Endodermal cell (in vitro differentiated cells): ENCODE results near the gene BACH1. TPM values are rescaled to one million over a fixed set of nuclear protein-coding genes. Genes with fewer than 3 reads are reported as not detected.

Experiments used
- DNase-seq: peaks from one replicate; pipeline ENCODE4 v3.0.0-alpha.2; 2017
- H3K27ac ChIP-seq: 2 replicates; pipeline ENCODE4 v1.5.1; 2013; ENCODE audit warnings: mild to moderate bottlenecking, low read depth, low read length, moderate library complexity
- H3K27me3 ChIP-seq: 2 replicates; pipeline ENCODE4 v1.6.1; 2013; ENCODE audit warnings: mild to moderate bottlenecking, low read length, moderate library complexity; ENCODE audit not compliant: insufficient read depth, control insufficient read depth, poor library complexity, severe bottlenecking
- H3K36me3 ChIP-seq: 2 replicates; pipeline ENCODE4 v1.7.0; 2013; ENCODE audit warnings: mild to moderate bottlenecking, low read length, moderate library complexity; ENCODE audit not compliant: control insufficient read depth, insufficient read depth
- H3K4me1 ChIP-seq: one replicate; pipeline ENCODE4 v1.7.0; 2013; ENCODE audit warnings: low read length; ENCODE audit not compliant: control insufficient read depth, insufficient read depth
- H3K4me3 ChIP-seq: 2 replicates; pipeline ENCODE4 v1.5.1; 2013; ENCODE audit warnings: mild to moderate bottlenecking, low read length, moderate library complexity
- H3K9ac ChIP-seq: 2 replicates; pipeline ENCODE4 v1.6.1; 2013; ENCODE audit warnings: mild to moderate bottlenecking, low read length, moderate library complexity; ENCODE audit not compliant: poor library complexity, severe bottlenecking; ENCODE audit errors: extremely low read depth
- H3K9me3 ChIP-seq: 2 replicates; pipeline ENCODE4 v1.6.1; 2013; ENCODE audit warnings: mild to moderate bottlenecking, low read length, moderate library complexity; ENCODE audit not compliant: control insufficient read depth
- H3K27ac Mint-ChIP-seq: 2 replicates; pipeline ENCODE4 v1.8.0; 2020; ENCODE audit warnings: mixed read lengths
- H3K27me3 Mint-ChIP-seq: 2 replicates; pipeline ENCODE4 v1.8.0; 2021; ENCODE audit warnings: mild to moderate bottlenecking, mixed read lengths; ENCODE audit not compliant: insufficient read depth
- H3K36me3 Mint-ChIP-seq: 2 replicates; pipeline ENCODE4 v1.8.0; 2020; ENCODE audit warnings: low read depth, mixed read lengths
- H3K4me1 Mint-ChIP-seq: 2 replicates; pipeline ENCODE4 v1.8.0; 2020; ENCODE audit warnings: mixed read lengths
- H3K4me3 Mint-ChIP-seq: 2 replicates; pipeline ENCODE4 v1.8.0; 2020; ENCODE audit warnings: mild to moderate bottlenecking, moderate library complexity, mixed read lengths
- H3K9me3 Mint-ChIP-seq: 2 replicates; pipeline ENCODE4 v1.8.0; 2020; ENCODE audit warnings: mild to moderate bottlenecking, mixed read lengths
- CTCF ChIP-seq: fragments of 200-600 bp; sonication (generic); conservative IDR thresholded peaks from 2 replicates; pipeline ENCODE4 v1.5.0; 2021; ENCODE audit warnings: antibody characterized with exemption, mild to moderate bottlenecking
- WGBS, 2 experiments: methylation state at CpG; one replicate each; pipeline versions ENCODE4 v1.1.5 to v1.1.7; 2013; ENCODE audit warnings: missing lambda C conversion rate in 2 of 2, mixed read lengths in 1 of 2; ENCODE audit not compliant: insufficient coverage in 1 of 2, insufficient read length in 1 of 2; 5-methylcytosine and 5-hydroxymethylcytosine counted together
- total RNA-seq, 2 donors: library from RNA; stranded (reverse); fragmentation: NEBNext Ultra II Directional in 1 of 2; extraction: Animal tissue kit (Norgen Biotek cat#: 25700) in 1 of 2; gene quantifications; 2 replicates in 1 of 2; 3 replicates in 1 of 2; pipeline ENCODE4 v1.2.1, GENCODE V29; 2021

The BACH1 gene
- total RNA-seq, 2 donors from 2014 or later, result 61.3 to 64.9 TPM

- Histone ChIP-seq H3K36me3 (peaks cover 68% of the 10 kb centered on the region), H3K4me1 (no peaks in the 10 kb centered on the region), H3K9me3 (no peaks in the 10 kb centered on the region), H3K27me3 (no peaks in the 10 kb centered on the region), H3K9ac (no peak overlapping the region), H3K4me3 (no peak overlapping the region), H3K27ac (no peak overlapping the region)
- TF ChIP-seq CTCF, result no peak
- Mint-ChIP-seq H3K4me1 (no peaks in the 10 kb centered on the region), H3K9me3 (no peaks in the 10 kb centered on the region), H3K27ac (no peak overlapping the region), H3K36me3 (peaks cover 40% of the 10 kb centered on the region), H3K27me3 (no peaks in the 10 kb centered on the region), H3K4me3 (no peak overlapping the region)
- no peak for DNase-seq
- 96 to 97% methylated on average over 5 of the region's 5 CpGs for WGBS, 2 experiments
Observed at GRCh38 chr21:29329406-29329805, 30.7 kb downstream of the BACH1 start.

GRCh38 chr21:29330797-29331196 lies 32.1 kb downstream of the BACH1 start:
- H3K27ac ChIP-seq, result no peak overlapping the region
- H3K27me3 ChIP-seq, result no peaks in the 10 kb centered on the region
- no peak overlapping the region for H3K4me3 ChIP-seq
- Mint-ChIP-seq H3K9me3 (no peaks in the 10 kb centered on the region), H3K27me3 (no peaks in the 10 kb centered on the region), H3K4me1 (no peaks in the 10 kb centered on the region), H3K27ac (no peak overlapping the region), H3K4me3 (no peak overlapping the region), H3K36me3 (peaks cover 40% of the 10 kb centered on the region)
- peaks cover 64% of the 10 kb centered on the region for H3K36me3 ChIP-seq
- 100% methylated on average over 1 of the region's 1 CpG; no CpG with 5 or more reads in 1 of the 2 experiments for WGBS, 2 experiments
- no peak for DNase-seq
- H3K4me1 ChIP-seq, result no peaks in the 10 kb centered on the region
- no peaks in the 10 kb centered on the region for H3K9me3 ChIP-seq
- no peak overlapping the region for H3K9ac ChIP-seq
- TF ChIP-seq CTCF, result no peak

DNA sequence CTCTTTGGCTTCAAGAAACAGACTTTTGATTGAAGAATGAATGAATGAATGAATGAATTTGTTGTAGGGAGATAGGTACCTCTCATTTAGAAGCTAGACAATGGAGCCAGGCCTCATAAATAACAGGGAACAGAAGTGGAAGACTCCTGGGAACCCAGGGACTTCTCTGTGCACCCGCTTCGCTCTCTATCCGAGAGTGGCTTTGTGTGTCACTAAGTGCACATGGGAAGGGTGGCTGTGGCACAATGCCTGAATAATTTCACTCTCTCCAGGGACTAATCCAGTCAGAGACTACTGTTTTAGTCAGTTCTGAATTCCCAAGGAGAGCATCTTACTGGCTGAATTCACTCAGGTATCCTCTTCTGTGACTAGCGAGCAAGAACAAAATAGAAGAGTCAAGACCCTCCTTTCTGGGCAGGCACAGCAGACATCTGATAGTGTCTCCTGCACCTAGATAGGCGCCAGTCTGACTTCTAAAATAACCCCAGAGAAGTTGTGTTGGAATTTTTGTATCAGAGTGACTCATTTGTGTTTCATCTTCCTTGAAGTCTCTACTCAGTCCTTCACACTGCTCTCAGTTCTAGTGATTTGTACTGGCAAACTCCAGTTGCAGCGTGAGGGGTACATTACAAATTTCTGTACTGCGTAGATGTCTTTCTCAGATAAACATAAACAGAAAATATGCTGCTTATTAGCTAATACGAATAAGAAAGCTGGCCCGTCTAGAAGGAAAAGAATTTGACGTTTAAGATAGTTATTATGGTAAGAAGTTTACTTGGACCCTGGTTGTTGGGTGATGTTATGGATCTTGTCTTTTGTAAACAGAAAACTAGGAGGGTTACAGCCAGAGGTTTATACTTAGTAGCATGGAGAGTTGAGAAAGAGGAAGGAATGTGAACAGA lies 34.0 kb downstream of the BACH1 start:
- no peaks in the 10 kb centered on the region for H3K27me3 Mint-ChIP-seq
- H3K9me3 ChIP-seq, result no peaks in the 10 kb centered on the region
- no peaks in the 10 kb centered on the region for H3K9me3 Mint-ChIP-seq
- H3K27ac ChIP-seq, result no peak overlapping the region
- no peaks in the 10 kb centered on the region for H3K4me1 Mint-ChIP-seq
- no peaks in the 10 kb centered on the region for H3K27me3 ChIP-seq
- 93 to 95% methylated on average over 5 to 10 of the region's 10 CpGs for WGBS, 2 experiments
- H3K4me1 ChIP-seq, result no peaks in the 10 kb centered on the region
- H3K9ac ChIP-seq, result no peak overlapping the region
- no peak for TF ChIP-seq CTCF
- H3K27ac Mint-ChIP-seq, result no peak overlapping the region
- no peak overlapping the region for H3K4me3 ChIP-seq
- H3K36me3 ChIP-seq, result peaks cover 50% of the 10 kb centered on the region
- H3K4me3 Mint-ChIP-seq, result no peak overlapping the region
- no peak for DNase-seq
- H3K36me3 Mint-ChIP-seq, result peaks cover 27% of the 10 kb centered on the region
